ENCODE data around the gene SAMM50. TPM values are rescaled to one million over a fixed set of nuclear protein-coding genes. Genes with fewer than 3 reads are reported as not detected.

SAMM50 gene
- total and polyA plus RNA-seq, 10 donors: 17.8 to 35.5 (median 28.0) TPM

- 84 to 91% (median 88%) methylated on average over 8 of the region's 8 CpGs for WGBS, 5 donors
- intact Hi-C loops (cut with DNase I; ENCODE audit: low total_unique reads): no loop called here
- H3K36me3 ChIP-seq: no peaks in the 10 kb centered on the region
- H3K9me3 ChIP-seq: no peaks in the 10 kb centered on the region
- DNase-seq: no peak
- TF ChIP-seq POLR2AphosphoS5 (IDR thresholded peaks at IDR 0.05) (no peak), CTCF (IDR thresholded peaks at IDR 0.05 in 8 of 11, conservative IDR thresholded peaks at IDR 0.05 in 3 of 11) (no peak), POLR2A (IDR thresholded peaks at IDR 0.05) (no peak)
- H3K4me1 ChIP-seq: peaks cover 0 to 40% (median 17%) of the 10 kb centered on the region in 6 donors
- H3K27me3 ChIP-seq (replicated peaks in 1 of 7): no peaks in the 10 kb centered on the region
- H3K4me3 ChIP-seq: no peak overlapping the region
- no peak overlapping the region for H3K27ac ChIP-seq
Observed at GRCh38 chr22:44039566-44040171, 84.4 kb downstream of the SAMM50 start.

GRCh38 chr22:44042249-44043218, 87.3 kb downstream of the SAMM50 start:
- DNase-seq: no peak
- TF ChIP-seq POLR2A (IDR thresholded peaks at IDR 0.05) (no peak), CTCF (IDR thresholded peaks at IDR 0.05 in 8 of 11, conservative IDR thresholded peaks at IDR 0.05 in 3 of 11) (no peak), POLR2AphosphoS5 (IDR thresholded peaks at IDR 0.05) (peak in 2 of 3 donors; percentile 26 to 36)
- Histone ChIP-seq H3K9me3 (no peaks in the 10 kb centered on the region), H3K27ac (no peak overlapping the region), H3K4me3 (no peak overlapping the region), H3K4me1 (peaks cover 0 to 50% (median 19%) of the 10 kb centered on the region in 6 donors), H3K27me3 (replicated peaks in 1 of 7) (no peaks in the 10 kb centered on the region), H3K36me3 (peaks cover 0 to 4% (median 0%) of the 10 kb centered on the region in 6 donors)
- intact Hi-C loops (cut with DNase I; ENCODE audit: low total_unique reads): no loop called here
- WGBS, 5 donors: 69 to 82% (median 76%) methylated on average over 20 of the region's 20 CpGs

- Histone ChIP-seq H3K27ac (no peak overlapping the region), H3K4me1 (peaks cover 14 to 68% (median 45%) of the 10 kb centered on the region in 6 donors), H3K27me3 (replicated peaks in 1 of 7) (no peaks in the 10 kb centered on the region), H3K4me3 (no peak overlapping the region), H3K9me3 (no peaks in the 10 kb centered on the region), H3K36me3 (peaks cover 0 to 4% (median 0%) of the 10 kb centered on the region in 6 donors)
- TF ChIP-seq POLR2AphosphoS5 (IDR thresholded peaks at IDR 0.05): no peak
- TF ChIP-seq CTCF (IDR thresholded peaks at IDR 0.05 in 8 of 11, conservative IDR thresholded peaks at IDR 0.05 in 3 of 11): no peak
- TF ChIP-seq POLR2A (IDR thresholded peaks at IDR 0.05): no peak
- no peak for DNase-seq
- intact Hi-C loops (cut with DNase I; ENCODE audit: low total_unique reads): no loop called here
- 92 to 100% (median 100%) methylated on average over 1 of the region's 1 CpG for WGBS, 5 donors
Observed at GRCh38 chr22:44045145-44045544, 89.9 kb downstream of the SAMM50 start.

Other genes with a start within 250 kb of the SAMM50 start
- gene EFCAB6, start 143.1 kb upstream of the SAMM50 start, total RNA-seq: 1 to 10 TPM in 4 of 7 donors, under 1 TPM in 3; 0.44 to 2.8 (median 1.2) TPM
- under 1 TPM; 0.07 to 0.19 (median 0.14) TPM for gene EFCAB6, start 143.1 kb upstream of the SAMM50 start, polyA plus RNA-seq
- gene SULT4A1, start 92.9 kb upstream of the SAMM50 start, total RNA-seq: 1 to 10 TPM in 6 of 7 donors, under 1 TPM in 1; 0.70 to 5.1 (median 2.6) TPM
- gene SULT4A1, start 92.9 kb upstream of the SAMM50 start, polyA plus RNA-seq: 1 to 10 TPM in 1 of 3 donors, under 1 TPM in 2; 0.35 to 1.3 (median 0.46) TPM
- not detected for gene PNPLA5, start 63.4 kb upstream of the SAMM50 start, total RNA-seq
- gene PNPLA5, start 63.4 kb upstream of the SAMM50 start, polyA plus RNA-seq: not detected
- gene PNPLA3, start 31.6 kb upstream of the SAMM50 start, total RNA-seq: 1 to 10 TPM in 6 of 7 donors, not detected in 1; 1.2 to 2.7 (median 1.8) TPM
- gene PNPLA3, start 31.6 kb upstream of the SAMM50 start, polyA plus RNA-seq: under 1 TPM in 2 of 3 donors, not detected in 1; 0.21 to 0.32 TPM
- gene PARVB, start 68.9 kb downstream of the SAMM50 start, total RNA-seq: 10 to 100 TPM; 32.5 to 61.9 (median 57.1) TPM
- 10 to 100 TPM; 24.0 to 40.5 (median 37.7) TPM for gene PARVB, start 68.9 kb downstream of the SAMM50 start, polyA plus RNA-seq
- gene PARVG, start 225.5 kb downstream of the SAMM50 start, total RNA-seq: 100 to 1,000 TPM; 129 to 226 (median 142) TPM
- 100 to 1,000 TPM; 118 to 214 (median 204) TPM for gene PARVG, start 225.5 kb downstream of the SAMM50 start, polyA plus RNA-seq